ENCODE results near the gene ERGIC3.
"Not testable (repeated sequence)": the region's sequence is repeated elsewhere in the genome, so short reads cannot be mapped to it uniquely, and the experiment has no call there.

The ERGIC3 gene

DNA sequence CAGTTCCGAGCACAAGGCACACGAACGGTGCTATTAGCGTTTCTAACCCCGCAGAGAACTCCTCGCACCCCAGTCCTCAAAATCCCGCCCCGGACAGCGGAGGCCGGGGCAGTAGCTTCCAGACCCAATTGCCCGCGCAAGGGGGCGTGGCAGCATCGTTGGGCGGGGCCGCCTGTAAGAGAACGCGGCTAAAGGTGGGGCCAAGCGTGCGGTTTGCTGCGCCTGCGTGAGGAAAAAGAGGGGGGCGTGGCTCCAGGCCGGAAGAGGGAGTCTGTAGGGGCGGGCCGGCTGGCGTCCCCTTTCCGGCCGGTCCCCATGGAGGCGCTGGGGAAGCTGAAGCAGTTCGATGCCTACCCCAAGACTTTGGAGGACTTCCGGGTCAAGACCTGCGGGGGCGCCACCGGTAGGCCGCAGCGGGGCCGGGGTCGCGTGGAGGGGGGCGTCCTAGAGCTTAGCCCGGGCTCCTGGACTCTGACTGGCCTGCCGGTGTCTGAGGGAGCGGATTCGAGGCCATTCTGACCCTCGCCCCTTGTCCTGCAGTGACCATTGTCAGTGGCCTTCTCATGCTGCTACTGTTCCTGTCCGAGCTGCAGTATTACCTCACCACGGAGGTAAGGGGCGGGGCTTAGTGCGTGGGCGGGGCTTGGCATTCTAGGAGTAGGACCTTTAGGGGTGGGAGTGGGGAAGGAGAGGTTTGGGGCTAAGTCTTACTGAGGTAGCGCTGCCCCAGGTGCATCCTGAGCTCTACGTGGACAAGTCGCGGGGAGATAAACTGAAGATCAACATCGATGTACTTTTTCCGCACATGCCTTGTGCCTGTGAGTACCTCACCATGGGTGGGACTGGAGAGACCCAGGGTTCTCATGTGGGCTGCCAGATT lies at the start of gene ERGIC3:
Gene ERGIC3, plus strand, starts transcription at position 296 of the 880 bp plus-strand sequence. Its CDS starts 20 bp downstream, at position 316.
- DNase-seq (ENCODE audit: low spot score): peak; percentile 88

DNA sequence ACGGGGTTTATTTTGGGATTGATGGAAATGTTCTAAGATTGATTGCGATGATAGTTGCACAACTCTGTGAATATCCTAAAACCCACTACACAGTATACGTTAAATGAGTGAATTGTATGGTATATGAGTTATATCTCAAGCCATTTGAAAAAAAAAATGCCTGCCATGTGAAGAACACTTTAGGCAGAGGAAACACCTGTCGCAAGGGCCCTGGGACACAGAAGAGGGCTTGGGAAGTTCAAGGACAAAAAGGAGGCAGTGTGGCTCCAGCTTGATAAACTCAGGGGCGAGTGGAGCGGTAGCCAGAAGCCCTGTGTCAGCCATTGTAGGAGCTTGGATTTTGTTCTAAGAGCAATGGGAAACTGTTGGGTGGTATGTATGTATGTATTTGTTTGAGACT lies 49.5 kb upstream of the ERGIC3 start:
- DNase-seq (ENCODE audit: low spot score): no peak

DNA sequence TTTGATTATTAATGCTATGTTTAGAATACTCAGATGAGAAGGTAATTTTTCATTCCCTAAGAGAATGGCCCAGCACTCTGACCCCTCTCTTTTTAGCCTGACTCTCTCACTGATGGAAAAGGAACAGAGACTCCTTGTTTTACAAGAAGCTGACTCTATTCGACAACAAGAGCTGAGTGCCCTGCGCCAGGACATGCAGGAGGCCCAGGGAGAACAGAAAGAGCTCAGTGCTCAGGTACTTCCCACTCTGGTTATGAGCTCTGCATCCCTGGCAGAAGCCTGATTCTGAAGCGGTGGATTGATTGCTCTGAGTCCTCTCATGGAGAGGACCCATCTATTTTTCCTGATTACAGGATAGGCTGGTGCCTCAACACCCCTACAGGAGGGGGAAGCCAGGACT lies 45.4 kb upstream of the ERGIC3 start:
- DNase-seq (ENCODE audit: low spot score): peak; percentile 31

DNA sequence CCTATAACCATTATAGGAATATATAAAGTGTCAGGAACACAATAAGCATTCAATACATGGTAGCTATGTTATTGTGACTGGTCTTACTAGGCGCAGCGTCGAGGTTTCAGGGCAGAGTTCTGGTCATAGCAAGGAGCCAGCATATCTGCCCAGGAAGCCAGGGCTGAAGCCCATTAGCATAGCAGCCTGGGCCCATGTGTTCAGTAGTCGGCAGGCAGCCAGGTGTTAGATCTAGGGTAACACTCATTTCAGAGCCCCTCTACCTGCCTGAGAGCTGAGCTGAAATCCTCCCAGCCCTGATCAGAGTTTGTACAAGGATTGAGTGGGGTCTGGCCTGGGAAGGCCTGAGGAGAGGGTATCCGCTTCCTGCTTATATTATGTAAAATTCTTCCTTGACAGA lies 44.6 kb upstream of the ERGIC3 start:
- DNase-seq (ENCODE audit: low spot score): no peak

DNA sequence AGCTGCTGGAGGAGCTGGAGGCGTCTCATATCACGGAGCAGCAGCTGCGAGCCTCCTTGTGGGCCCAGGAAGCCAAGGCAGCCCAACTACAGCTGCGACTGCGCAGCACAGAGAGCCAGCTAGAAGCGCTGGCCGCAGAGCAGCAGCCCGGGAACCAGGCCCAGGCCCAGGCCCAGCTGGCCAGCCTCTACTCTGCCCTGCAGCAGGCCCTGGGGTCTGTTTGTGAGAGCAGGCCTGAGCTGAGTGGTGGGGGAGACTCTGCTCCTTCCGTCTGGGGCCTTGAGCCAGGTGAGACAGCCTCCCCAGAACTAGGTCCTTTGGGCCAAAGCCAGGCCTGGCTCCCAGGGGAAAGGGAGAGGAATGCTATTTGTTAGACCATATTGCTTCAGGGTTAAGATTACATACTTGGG lies 44.1 kb upstream of the ERGIC3 start:
- DNase-seq (ENCODE audit: low spot score): peak; percentile 62

DNA sequence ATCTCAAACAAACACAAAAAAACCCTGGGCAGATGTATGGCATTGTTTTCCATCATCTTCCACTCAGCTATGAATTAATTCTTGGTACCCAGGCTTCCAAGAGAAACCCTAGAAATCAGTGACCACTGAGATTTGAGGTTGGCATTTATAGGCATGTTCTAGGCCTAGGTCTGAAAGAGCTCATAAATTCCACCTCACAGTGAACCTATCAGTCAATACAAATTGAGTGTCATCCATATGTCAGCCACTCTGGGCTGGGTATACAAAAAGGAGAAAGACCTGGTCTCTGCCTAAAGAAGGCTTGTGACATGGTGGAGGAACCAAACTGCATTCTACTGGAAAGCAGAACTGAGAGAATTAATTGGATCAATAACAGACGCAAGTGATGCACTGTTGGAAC lies 42.6 kb upstream of the ERGIC3 start:
- no peak for DNase-seq (ENCODE audit: low spot score)

DNA sequence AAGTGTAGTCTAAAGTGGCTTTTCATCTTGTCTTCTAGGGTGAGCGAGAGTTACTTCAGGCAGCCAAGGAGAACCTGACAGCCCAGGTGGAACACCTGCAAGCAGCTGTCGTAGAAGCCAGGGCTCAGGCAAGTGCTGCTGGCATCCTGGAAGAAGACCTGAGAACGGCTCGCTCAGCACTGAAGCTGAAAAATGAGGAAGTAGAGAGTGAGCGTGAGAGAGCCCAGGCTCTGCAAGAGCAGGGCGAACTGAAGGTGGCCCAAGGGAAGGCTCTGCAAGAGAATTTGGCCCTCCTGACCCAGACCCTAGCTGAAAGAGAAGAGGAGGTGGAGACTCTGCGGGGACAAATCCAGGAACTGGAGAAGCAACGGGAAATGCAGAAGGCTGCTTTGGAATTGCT lies 39.5 kb upstream of the ERGIC3 start:
- DNase-seq (ENCODE audit: low spot score): no peak

DNA sequence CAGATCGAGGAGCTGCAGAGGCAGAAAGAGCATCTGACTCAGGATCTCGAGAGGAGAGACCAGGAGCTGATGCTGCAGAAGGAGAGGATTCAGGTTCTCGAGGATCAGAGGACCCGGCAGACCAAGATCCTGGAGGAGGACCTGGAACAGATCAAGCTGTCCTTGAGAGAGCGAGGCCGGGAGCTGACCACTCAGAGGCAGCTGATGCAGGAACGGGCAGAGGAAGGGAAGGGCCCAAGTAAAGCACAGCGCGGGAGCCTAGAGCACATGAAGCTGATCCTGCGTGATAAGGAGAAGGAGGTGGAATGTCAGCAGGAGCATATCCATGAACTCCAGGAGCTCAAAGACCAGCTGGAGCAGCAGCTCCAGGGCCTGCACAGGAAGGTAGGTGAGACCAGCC lies 38.6 kb upstream of the ERGIC3 start:
- DNase-seq (ENCODE audit: low spot score): no peak

DNA sequence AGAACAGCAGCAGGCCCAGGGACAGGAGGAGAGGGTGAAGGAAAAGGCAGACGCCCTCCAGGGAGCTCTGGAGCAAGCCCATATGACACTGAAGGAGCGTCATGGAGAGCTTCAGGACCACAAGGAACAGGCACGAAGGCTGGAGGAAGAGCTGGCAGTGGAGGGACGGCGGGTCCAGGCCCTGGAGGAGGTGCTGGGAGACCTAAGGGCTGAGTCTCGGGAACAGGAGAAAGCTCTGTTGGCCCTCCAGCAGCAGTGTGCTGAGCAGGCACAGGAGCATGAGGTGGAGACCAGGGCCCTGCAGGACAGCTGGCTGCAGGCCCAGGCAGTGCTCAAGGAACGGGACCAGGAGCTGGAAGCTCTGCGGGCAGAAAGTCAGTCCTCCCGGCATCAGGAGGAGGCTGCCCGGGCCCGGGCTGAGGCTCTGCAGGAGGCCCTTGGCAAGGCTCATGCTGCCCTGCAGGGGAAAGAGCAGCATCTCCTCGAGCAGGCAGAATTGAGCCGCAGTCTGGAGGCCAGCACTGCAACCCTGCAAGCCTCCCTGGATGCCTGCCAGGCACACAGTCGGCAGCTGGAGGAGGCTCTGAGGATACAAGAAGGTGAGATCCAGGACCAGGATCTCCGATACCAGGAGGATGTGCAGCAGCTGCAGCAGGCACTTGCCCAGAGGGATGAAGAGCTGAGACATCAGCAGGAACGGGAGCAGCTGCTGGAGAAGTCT lies 37.9 kb upstream of the ERGIC3 start:
- DNase-seq (ENCODE audit: low spot score): no peak

DNA sequence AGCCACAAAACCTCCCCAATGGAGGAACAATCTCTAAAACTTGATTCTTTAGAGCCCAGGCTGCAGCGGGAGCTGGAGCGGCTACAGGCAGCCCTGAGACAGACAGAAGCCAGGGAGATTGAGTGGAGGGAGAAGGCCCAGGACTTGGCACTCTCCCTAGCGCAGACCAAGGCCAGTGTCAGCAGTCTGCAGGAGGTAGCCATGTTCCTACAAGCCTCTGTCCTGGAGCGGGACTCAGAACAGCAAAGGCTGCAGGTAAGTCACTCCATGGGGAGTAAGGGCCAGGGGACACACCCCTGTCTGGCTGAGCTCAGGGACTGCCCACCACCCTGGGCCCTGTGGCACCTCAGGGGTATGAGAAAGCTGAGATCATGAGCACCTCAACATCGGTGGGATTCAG lies 37.1 kb upstream of the ERGIC3 start:
- DNase-seq (ENCODE audit: low spot score): no peak

DNA sequence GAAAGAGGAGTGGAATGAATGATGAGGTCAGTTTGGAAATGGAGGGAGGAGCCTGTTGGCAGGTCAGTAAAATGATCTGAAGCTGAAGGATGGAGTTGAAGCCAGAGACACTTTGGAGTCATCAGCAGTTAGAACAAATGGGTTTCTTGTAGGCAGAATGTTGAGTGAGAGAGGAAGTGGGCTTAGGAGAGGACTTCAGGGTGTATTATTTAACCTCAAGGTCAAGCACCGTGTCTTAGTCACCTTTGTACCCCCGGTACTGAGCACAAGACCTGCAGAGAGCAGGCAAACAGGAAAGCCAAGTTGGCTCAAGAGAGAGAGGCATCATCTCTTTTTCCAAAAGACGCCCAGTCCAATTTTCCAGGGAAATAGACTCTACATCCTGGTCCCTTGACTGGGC lies 35.7 kb upstream of the ERGIC3 start:
- DNase-seq (ENCODE audit: low spot score): no peak

DNA sequence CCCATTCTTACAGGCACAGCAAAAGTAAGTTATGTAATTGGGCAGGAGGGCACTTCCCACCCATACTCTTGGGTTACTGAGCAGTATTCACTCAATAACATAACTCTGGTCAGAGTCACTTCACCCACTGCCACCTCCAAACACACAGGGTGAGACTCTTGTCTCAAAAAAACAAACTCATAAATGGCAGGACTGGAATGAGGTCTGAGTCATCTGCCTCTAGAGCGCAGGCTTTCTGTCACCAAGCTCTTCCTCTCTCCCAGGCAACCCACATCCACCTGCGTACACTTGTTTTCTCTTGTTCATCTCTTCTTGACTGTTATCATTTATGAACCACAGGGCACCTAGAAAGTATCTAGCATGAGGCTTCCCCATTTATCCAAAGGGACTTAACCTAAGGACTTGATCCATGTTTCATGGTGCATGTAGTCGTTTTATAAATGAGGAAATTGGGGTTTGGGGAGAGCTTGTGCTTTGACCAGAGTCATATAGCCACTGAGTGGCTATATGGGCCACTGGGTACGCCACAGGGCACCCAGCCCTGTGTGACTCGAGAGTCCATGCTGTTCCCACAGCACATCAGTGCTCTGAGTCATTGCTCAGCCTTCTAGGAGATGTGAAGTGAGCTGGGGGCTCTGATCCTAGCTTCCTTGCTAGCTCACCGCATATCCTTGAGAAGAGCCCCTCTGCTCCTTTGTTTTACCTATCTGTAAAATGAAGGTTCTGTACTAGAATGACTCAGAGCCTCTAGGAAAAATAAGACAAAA lies 34.8 kb upstream of the ERGIC3 start:
- DNase-seq (ENCODE audit: low spot score): no peak

DNA sequence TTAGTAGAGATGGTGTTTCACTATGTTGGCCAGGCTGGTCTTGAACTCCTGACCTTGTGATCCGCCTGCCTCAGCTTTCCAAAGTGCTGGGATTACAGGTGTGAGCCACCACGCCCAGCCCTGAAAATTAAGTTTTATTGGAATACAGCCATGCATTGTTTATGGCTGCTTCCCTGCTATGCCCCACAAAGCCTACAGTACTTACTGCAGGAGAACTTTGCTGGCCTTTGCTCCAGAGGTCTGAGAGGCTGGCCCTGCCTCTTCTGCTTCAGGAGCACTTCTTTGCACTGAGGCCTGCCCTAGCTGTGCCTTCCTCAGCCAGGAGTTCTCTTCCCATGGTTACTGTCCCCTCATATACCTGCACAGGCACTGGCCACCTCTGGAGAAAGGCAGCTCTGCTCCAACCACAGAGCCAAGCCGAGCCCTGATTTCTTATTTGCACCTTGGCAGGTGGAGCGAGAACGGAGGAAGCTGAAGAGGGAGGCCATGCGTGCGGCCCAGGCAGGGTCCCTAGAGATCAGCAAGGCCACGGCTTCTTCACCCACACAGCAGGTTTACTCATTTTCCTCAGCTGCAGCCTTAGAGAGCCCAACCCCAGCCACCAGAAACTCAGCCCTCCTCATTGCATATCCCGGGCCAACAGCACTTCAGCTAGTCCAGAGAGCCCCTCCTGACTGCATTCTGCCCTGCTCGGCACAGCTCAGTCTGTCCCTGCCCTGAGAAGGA lies 33.2 kb upstream of the ERGIC3 start:
- DNase-seq (ENCODE audit: low spot score): no peak

DNA sequence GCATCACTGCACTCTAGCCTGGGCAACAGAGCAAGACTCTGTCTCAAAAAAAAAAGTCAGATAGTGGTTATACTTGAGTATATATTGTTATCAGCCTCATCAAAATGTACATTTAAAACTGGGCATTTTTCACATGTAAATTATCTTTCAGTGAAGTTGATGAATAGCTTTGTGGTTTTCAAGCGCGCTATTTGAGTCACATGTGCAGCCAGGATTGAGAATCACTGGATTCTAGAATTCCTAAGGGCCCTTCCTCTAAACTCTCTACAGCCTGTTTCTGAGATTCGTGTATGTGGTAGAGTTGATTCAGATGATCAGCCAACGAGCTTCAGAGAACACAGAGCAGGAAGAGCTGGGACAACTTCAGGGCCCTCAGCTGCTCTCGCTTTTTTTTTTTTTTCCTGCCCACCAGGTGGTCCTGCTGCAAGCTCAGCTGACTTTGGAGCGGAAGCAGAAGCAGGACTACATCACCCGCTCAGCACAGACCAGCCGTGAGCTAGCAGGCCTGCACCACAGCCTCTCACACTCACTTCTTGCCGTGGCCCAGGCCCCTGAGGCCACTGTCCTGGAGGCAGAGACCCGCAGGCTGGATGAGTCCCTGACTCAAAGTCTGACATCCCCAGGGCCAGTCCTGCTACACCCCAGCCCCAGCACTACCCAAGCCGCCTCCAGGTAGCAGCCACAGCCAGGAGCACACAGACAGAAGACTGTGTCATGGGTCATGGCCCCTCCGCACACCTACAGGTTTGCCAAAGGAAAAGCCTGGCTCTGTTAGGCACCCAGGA lies 30.7 kb upstream of the ERGIC3 start:
- no peak for DNase-seq (ENCODE audit: low spot score)

DNA sequence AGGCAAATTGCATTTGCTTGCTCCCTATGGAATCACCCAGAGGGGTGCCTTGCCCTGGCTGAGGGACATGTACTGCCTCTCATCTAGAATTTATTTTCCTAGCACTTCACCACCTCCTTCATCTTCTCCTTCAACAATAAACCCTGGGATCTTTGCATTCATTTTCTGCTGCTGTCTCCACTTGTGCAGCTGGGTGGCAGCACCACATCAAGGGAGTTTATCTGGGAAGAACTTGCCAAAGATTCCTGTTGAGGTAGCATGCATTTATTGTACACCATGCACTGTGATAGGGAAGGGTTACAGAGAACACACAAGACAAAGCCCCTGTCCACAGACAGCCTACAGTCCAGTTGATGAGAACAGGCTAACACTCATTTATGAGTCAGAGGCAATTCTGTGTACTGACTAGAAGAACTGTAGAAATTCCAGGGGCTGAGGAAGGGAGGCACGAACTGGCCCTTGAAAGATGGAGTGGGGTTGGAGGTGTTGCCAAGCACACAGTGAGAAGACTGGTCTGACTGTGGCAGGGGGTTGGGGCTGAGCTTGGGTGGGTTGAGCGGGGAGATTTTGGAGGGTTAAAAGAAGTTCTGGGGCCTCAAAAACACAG lies 30.0 kb upstream of the ERGIC3 start:
- peak; percentile 48 for DNase-seq (ENCODE audit: low spot score)

DNA sequence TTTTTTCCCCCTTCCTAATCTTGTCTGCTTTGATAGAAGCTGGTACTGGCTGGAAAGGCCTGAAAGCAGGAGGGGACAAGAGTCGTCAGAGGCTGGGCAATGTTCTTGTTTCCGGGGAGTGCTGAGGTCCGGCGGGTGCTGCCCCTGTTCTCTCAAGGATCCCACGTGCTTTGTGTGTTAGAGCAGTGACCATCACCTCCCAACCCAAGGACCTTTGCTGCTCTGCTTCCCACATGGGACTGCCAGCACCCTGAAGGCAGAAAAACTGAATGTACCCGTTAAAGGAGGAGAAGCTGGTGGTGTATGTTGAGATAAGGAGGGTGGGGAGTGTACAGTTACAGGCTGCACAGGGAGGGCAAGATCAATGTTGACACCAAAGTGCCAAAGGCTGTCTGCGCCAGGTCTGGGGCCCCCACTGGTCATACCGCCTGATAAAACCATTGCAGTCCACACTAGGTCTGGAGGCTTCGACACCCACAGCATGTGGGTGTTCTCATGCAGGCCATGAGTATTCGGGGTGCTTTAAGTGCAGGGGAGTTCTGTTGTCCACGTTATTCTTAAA lies 27.4 kb upstream of the ERGIC3 start:
- DNase-seq (ENCODE audit: low spot score): no peak

DNA sequence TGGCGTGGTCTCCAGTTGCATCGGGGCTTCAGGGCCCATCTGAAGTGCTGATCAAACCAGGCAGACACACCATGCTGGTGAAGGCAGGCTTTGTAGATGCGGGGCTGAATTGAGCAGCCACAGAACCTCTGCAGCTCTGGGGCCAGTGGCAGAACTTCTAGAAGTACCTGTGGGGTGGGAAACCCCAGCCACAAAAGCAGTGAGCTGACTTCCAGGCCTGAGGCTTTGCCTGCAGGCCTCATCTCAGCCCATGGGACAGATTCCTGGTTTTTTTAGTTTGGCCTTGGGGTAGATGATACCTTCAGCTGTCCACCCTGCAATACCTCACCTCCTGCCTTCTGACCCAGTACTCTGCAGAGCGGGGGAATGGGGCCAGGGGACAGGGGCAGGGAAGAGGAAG lies 26.5 kb upstream of the ERGIC3 start:
- no peak for DNase-seq (ENCODE audit: low spot score)

DNA sequence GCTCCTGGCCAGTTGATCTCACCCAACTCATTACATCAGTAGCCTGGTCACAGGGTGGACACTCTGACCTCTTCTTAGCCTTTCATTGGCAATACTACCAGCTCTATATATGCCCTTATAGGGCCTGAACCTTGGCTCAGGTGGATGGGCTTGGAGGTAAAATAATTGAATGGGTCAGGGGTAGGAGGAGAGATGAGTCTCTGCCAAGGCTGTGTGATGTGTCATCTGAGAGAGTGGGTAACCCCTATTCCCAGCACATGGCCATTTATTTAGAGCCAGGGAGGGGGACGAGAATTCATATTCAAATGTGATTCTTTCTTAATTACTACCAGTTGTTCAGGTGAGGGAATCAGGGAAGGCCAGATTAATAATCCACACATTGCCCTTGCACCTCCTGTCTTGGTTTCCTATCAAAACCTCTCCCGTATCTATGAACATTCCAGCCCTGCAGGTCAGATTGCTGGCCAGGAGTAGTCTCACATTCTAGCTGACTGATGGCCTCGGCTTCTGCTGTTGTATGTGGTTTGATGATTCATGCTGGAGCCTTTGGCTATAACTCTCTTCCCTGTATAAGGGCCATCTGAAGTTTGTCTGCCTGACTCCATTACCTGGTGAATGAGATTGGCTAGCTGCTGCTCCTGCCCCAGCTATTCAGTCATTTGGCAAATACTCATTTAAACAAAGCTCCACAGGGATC lies 25.8 kb upstream of the ERGIC3 start:
- no peak for DNase-seq (ENCODE audit: low spot score)

DNA sequence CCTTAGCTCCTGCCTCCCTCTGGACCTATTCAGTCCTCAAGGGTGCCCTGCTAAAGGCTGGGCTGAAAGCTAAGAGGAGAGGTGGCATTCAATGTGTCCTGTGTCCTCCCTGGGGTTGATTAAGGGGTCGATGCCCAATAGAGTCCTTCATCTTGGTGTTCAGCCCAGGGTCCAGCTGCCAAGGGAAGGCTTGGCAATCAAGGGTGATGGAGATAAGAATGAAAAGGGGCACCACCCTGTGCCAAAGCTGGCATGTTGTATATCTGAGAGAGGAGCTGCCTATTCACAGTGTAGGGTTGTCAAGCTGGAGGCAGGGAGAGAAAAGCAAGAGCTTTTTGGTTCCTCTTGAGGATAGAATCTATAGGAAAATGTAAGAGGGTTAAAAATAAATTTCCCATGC lies 24.8 kb upstream of the ERGIC3 start:
- no peak for DNase-seq (ENCODE audit: low spot score)

DNA sequence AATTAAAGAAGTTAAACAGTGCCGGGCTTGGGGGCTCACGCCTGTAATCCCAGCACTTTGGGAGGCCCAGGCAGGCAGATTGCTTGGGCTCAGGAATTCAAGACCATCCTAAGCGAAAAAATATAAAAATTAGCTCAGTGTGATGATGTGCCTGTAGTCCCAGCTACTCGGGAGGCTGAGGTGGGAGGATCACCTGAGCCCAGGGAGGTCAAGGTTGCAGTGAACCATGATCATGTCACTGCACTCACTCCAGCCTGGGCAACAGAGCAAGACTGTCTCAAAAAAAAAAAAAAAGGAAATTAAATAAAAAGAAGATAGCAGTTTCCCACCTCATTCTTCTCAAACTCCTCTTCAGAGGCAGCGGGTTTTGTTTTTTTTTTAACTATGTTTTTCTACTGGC lies 24.1 kb upstream of the ERGIC3 start:
- not testable (repeated sequence) for DNase-seq (ENCODE audit: low spot score)
